HG03442 (cell line): ENCODE measurements around the gene TNFRSF19.
A peak's percentile ranks its signal among the peaks of the same experiment; 100 is the strongest.

Experiments
- ATAC-seq: cut with Tn5 transposase; IDR thresholded peaks from one replicate; pipeline ENCODE4 v1.9.1; 2021; ENCODE audit warnings: mild to moderate bottlenecking, moderate library complexity; ENCODE audit not compliant: unreplicated experiment

TNFRSF19 gene

DNA sequence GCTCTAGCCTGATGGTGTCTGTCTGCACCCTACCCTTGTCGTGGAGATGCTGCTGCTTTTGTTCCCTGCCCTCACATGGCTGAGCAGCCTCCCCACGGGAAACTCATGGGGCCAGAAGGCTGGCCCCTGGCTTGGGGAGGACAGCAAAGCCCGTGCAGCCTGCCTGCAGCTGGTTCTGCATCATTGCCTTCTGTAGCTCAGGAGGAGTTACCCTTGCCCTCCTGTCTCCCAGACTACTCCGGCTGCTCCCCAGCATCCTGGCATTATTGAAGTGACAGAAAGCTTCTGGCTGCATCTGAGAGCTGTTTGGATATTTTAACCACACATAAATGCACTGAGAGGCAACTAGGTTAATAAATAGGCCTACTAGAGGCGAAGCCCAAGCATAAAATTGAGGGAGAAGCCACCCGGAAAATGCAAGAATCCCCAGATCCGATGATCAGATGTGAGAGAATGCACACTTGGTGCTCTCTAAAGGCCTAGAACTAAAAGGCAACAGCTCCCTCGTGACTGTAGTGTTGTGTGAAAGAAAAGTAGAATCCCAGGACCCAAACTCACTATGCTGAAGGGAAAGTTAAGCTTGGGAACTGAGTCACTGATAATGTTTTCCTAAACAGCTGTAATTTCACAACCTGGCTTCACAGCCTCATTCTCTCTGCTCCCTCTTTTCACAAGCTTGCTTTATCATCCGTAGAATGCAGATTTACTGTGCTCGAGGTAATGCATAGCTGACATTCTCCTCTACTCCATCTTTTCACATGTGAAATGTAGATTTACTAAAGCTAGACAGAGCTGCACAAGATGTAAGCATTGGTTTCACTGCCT is 110.8 kb downstream of the TNFRSF19 start:
- ATAC-seq = no peak

DNA sequence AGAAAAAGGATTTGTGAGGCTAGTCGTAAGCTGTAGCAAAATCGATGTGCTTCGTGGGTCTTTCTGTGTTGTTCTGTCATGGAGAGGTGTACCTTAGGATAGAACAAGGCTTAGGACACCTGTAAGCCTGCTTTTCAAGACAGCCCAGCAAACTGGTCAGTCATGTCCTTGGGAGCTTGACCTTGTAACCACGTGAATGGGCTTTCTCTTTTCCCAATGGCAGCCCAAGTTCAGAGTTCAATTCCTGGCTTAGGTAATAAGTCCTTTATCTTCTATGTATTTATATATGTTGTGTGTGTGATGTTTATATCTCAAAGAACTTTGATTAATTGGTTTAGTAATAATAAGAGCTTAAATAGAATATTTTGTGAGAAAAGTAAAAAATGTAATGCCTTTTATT is 112.9 kb downstream of the TNFRSF19 start:
- ATAC-seq = no peak

DNA sequence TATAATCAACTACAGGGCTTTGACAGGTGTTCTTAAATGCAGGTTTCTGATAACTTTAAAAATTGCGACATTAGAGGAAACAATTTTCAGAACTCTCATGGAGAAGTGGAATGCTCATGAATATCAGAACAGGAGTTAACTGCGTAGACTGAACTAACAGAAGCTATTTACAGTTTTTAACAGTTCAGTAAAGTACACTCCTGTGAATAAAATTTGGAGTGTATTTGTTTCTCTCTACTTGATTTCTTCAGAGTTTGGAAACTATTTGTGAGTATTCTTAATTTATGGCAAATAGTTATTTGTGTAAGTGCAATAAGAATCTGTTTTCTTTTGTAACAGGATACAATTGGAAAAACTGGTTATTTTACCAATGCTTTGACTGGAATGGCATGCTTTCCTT is 114.4 kb downstream of the TNFRSF19 start:
- ATAC-seq = no peak

DNA sequence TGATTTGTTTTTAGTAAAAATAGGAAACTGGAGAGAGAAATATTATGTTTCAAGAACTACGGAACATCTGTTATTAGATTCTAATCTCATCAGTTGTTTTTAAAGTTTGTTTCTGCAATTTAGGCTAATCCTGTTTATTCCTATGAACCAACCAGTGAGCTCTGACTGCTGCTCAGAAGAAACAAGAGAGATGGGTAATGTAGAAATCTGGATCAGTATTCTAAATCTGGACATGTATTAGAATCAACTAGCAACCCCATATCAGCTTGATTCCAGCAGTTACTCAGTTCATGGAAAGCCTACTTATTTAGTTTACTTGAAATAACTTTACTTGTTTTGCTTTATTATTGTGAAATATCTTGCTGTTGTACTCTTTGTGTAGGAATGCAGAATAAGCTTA is 115.2 kb downstream of the TNFRSF19 start:
- ATAC-seq = no peak

DNA sequence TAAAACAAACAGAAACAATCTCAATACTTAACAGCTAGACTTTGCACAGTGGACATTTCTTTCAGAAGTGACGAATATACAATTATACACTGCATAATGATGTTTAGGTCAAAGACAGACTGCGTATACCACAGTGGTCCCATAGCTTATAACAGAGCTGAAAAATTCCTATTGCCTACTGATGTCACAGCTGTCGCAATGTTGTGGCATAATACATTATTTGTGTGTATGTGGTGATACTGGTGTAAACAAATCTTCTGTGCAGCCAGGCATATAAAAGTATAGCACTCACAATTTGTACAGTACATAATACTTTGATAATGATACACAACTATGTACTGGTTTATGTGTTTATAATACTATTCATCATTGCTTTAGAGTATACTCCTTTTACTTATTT is 116.7 kb downstream of the TNFRSF19 start:
- ATAC-seq = no peak

DNA sequence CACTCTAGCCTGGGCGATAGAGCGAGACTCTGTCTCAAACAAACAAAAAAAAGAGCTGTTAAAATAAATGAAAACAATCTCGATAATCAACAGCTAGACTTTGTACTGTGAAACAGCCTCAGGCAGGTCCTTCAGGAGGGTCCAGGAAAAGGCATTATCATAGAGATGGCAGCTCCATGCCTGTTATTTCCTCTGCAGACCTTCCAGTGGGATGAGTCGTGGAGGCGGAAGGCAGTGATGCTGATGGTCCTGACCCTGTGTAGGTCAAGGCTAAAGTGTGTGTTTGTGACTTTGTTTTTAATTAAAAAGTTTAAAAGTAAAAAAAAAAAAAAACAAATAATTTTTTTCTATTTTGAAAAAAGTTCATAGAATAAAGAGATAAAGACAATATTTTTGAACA is 117.4 kb downstream of the TNFRSF19 start:
- no peak for ATAC-seq

DNA sequence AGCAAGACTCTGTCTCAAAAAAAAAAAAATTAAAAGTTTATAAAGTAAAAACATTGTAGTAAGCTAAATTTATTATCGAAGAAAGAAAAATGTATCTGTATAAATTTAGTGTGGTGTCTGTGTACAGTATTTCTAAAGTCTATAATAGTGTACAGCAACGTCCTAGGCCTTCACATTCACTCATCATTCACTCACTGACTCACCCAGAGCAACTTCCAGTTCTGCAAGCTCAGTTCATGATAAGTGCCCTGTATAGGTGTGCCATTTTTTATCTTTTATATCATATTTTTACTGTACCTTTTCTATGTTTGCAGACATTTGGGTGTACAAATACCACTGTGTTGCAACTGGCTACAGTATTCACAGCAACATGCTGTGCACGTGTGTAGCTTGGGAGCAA is 118.1 kb downstream of the TNFRSF19 start:
- ATAC-seq = no peak

DNA sequence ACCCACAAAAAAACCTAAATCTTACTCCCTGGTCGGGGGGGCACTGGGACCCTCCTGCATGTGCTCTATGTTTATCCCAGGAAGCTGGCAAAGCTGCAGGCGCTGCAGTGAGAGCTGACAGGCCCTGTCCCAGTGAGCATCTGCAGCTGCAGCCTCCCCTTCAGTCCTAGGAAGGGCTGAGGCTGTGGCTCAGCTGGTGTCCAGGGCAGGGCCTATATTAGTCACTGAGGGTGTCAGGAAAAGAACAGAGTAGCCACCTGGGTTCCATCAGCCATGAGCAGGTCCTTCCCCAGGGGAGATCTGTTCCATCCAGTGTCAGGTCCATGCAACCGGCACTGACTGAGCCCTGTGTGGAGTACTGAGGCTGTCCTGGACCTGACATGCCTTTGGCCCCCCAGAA is 120.5 kb downstream of the TNFRSF19 start:
- no peak for ATAC-seq

DNA sequence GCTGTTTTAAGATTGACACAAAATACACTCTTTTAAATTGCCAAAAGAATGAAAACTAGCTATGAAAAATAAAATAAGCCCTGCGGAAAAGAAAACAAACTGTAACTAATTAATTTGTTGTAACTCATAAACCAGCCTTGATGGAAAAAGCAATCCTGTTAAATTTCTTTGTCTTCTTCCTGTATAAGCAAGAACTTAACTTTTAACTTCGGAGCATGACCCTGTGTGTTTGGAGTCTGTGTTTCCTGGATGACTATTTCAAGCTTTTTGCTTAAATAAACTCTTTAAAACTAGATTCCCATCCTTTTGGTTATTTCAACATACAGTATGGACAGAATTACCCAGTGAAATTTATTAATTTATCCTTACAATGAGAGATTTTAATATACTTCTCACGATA is 122.6 kb downstream of the TNFRSF19 start:
- no peak for ATAC-seq

DNA sequence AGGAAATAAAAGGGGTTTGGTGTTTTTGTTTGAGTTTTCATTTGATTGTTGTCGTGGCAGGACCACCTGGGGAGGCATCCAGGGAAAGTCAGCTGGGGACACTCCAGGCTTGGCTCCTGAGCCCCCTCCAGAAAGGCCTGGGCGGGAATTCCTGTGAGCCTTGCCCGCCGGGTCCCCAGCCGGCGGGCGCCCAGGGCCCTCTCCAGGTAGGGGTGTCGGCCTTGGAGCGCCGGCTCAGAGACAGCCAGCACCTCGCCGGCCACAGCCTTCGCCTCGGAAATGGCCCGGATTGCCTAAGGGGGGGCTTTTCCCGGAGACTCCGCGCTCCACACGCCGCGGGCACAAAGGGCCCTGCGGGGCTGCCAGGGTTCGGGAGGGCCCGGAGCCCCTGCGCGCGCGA is 125.0 kb downstream of the TNFRSF19 start:
- no peak for ATAC-seq

DNA sequence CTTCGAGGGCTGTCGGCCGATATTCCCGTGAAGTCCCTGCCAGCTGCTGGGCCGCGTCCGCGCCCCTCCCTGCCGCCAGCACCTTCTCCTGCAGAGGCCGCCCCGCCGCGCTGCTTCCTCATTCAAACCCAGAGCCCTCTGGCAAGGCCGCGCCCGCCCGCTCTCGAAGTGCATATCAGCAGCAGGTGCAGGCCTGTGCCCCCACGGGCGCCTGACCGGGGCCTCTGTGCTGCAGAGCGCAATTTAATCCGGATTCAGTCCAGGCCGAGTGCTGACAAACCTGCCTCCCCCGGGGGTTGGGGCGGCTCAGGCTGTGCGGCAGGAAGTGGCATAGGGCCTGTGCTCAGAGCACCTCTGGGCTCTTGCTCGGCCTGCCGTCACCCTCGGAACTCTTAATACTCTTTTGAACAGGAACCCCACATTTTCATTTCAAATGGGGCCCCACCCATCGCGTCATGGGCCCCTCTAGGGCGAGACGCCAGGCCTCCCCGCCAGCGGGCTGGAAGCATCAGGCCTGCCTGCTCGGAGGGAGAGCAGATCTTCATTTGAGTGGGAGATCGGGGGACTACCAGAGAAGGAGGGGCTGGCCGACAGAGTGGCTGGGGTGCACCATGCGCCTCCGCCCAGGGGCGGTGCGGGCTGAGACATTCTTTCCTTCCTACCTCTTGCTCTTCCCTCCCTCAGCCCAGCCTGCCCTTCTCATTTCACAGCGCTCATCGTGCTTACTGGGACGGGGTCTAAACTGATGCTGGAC is 125.7 kb downstream of the TNFRSF19 start:
- ATAC-seq = peak; percentile 74

DNA sequence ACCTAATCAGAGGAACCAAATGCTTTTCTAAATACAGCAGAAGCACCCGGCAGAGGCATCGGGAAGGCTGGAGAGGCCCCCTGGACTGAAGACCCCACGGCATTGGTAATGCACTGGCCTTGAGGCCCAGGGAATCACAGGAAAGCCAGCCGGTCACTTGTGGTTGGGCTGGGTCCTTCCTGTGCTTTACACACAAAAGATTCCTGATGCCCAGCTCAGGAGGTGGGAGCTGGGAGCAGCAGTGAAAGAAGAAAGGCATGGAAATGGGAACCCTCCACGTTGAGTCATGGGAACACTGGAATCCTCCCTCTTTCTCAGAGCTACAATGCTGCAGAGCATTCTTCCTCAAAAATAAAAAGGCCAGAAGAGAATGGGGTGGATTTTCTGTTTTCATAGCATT is 126.4 kb downstream of the TNFRSF19 start:
- no peak for ATAC-seq

DNA sequence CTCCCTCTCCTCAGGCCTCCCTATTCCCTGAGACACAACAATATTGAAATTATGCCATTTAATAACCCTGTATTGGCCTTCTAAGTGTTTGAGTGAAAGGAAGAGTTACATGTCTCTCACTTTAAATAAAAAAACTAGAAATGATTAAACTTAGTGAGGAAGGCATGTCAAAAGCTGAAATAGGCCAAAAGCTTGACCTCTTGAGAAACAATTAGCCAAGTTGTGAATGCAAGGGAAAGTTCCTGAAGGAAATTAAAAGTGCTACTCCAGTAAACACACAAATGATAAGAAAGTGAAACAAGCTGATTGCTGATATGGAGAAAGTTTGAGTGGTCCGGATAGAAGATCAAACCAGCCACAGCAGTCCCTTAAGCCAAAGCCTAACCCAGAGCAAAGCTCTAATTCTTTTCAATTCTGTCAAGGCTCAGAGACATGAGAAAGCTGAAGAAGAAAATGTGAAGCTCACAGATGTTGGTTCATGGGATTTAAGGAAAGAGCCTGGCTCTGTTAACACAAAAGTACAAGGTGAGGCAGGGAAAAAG is 127.6 kb downstream of the TNFRSF19 start:
- ATAC-seq = no peak

DNA sequence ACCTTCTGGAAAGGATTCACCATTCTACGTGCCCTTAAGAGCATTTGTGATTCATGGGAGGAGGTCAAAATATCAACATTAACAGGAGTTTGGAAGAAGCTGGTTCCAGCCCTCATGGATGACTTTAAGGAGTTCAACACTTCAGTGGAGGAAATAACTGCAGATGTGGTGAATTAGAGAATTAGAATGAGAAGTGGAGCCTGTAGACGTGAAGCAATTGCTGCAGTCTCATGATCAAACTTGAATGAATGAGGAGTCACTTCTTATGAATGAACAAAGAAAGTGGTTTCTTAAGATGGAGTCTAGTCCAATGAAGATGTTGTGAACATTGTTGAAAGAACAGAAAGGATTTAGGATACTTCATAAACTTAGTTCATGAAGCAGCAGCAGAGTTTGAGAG is 129.1 kb downstream of the TNFRSF19 start:
- ATAC-seq = no peak

DNA sequence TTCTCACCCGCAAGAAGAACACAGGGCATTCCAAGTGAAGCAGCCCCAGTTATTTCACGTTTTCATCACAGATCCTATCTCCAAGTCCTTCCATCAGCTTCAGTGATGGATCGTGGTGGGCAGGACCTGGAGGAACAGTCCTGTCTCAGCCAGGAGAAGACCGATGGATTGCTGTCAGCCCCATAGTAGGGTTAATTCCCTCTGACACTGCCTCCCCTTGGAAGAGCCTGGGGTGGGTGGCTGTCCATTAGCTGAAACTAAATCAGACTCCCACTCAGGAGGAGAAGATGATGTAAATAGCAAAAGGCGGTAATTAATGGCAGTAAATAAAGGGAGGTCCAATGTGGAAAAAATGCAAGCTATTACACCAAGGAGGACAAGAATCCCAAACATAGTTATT is 131.0 kb downstream of the TNFRSF19 start:
- ATAC-seq = no peak

DNA sequence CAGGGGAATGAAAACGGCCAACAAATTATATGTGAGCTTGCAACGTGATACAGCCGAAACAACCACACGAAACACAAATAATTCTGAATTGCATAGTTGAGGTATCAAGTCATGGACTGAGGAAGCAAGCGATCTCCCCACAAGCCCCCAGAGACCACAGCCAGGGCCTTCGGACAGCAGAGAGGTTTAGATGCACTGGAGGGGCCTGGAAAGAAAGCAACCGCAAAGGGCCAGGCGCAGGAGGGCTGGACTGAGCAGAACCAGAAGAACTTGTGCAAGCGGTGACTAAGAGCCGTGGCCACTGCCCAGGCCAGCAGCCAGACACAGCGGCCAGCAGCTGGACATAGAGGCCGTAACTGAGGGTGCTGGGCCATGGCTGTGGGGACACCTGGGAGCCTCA is 131.4 kb downstream of the TNFRSF19 start:
- no peak for ATAC-seq

DNA sequence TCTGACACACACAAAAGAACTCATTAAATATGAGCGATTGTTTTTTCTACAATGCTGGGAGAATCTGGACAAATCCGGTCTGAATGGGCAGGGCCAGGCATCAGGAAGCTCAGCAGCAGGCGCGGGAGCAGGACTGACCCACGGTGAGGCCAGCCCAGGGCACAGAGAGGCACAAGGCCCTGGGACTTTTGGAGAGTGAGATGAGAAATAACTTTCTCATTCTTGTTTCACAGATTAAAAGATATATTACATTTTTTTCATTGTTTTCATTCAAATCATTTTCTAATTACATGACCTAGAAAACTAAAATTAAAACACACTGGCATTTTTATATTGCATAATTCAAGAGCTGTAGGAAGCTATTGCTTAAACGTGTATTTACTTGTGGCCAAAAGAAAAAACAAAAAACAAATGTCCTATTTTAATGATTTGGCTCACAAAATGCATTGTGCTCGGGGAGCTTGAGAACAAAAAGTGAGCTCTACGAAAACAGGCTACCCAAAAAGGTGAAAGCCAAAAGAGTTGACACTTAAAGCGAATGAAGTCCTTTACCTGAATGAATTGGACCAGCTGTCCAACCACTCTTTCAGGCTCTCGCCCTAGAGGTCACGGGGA is 133.1 kb downstream of the TNFRSF19 start:
- no peak for ATAC-seq

DNA sequence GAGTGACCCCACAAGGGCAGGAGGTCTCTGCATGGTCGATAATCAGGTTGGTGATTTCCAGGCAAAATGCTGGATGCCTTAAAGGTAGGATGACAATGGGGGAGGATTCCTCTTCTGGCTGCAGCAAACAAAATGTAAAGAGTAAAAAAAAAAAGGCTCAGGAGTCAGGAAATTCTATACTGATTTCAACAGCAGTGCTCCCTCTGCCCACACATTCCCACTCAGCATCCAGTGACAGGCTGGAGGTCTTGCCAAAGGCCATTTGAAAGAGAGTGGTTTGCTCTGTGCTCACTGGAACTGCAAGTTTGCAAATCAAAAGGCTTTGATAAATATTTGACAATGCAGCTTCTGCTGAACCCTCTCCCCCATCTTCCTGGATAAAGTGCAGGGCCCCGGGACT is 135.4 kb downstream of the TNFRSF19 start:
- no peak for ATAC-seq

DNA sequence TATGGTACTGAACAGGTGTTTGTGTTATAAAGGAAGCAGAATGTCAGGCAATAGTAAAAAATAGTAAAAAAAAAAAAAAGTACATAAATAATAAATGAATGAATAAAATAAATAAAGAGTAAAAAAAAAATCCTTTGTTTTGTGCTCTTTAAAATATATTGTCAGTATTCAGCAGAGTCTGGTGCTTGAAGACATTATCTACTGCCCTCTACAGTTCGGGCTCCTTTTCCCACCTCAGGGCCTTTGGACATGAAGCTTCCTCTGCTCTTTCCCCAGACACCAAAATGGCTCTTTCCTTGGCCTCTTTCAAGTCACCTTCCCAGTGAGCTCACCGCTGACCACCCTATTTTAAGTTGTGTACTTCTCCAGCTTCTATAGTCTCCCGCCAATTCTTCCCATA is 137.5 kb downstream of the TNFRSF19 start:
- ATAC-seq = no peak

DNA sequence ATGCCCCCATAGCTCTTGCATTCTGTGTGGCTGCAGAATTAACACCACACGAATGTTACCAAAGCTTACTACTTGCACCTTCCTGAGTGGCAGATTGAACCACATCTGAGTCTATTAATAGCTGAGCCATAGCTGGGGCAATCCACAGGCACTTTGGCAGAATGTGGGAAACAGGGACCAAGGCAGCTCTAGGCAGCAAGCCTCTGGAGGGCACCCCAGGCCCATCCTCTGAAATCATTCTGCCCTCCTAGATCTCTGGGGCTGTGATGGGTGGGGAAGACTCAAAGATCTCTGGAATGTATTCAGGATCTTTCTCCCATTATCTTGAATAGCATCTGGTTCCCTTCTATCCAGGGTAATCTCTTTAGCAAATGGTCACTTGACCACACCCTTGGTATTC is 139.3 kb downstream of the TNFRSF19 start:
- no peak for ATAC-seq

DNA sequence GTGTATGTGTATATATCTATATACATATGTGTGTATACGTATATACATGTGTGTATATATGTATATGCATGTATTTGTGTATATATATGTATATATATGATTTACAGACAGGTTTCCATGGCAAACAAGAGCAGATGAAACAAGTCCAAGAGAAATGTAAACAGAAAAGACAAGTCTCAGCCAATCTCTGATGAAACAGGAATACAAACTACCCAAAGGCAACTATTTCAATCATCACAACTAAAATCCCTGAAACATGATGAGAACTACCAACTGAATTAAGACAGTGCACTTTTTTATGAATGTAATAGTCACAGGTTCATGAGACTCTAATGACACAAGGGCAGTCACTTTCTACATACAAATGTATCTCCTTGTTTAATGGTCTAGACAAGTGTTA is 140.2 kb downstream of the TNFRSF19 start:
- no peak for ATAC-seq

DNA sequence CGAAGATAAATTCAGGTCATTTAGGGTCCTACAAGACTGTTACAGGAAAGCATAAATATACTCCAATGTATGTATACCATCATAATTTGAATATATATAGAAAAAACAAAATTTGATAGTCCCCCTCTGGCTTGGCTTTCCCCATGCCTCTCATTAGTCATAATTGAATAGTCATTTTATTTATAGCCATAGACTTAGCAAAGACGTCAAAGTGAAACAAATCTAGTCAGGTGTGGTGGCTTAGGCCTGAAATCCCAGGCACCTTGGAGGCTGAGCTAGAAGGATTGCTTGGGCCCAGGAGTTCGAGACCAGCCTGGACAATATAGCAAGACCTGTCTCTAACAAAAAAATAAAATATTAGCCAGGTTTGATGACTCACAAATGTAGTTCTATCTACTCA is 141.1 kb downstream of the TNFRSF19 start:
- ATAC-seq = no peak
